Astrocyte (in vitro differentiated cells and primary cell): ENCODE results near the gene APC2. TPM values are rescaled to one million over a fixed set of nuclear protein-coding genes. Genes with fewer than 3 reads are reported as not detected.

Experiments
- DNase-seq: peaks from one replicate; pipeline ENCODE4 v3.0.0-alpha.2; 2010; ENCODE audit warnings: low read depth
- FAIRE-seq: peaks from 2 replicates; lab custom pipeline; 2011; peaks lifted over from hg19 to GRCh38; lab: Jason Lieb, UNC
- H2AFZ ChIP-seq: 2 replicates; pipeline ENCODE4 v1.6.0; 2012; ENCODE audit warnings: low read depth, low read length, inconsistent platforms
- H3K27ac ChIP-seq: 2 replicates; pipeline ENCODE4 v1.5.1; 2011; ENCODE audit warnings: low read depth, low read length, inconsistent platforms
- H3K27me3 ChIP-seq: 2 replicates; pipeline ENCODE4 v1.6.0; 2011; ENCODE audit warnings: low read length, inconsistent platforms; ENCODE audit not compliant: insufficient read depth
- H3K36me3 ChIP-seq: 2 replicates; pipeline ENCODE4 v1.5.1; 2011; ENCODE audit warnings: low read length, inconsistent platforms; ENCODE audit not compliant: insufficient read depth
- H3K4me1 ChIP-seq: 2 replicates; pipeline ENCODE4 v1.5.1; 2011; ENCODE audit warnings: low read length, inconsistent platforms; ENCODE audit not compliant: insufficient read depth
- H3K4me2 ChIP-seq: 2 replicates; pipeline ENCODE4 v1.6.0; 2012; ENCODE audit warnings: low read length, inconsistent platforms
- H3K4me3 ChIP-seq: 2 replicates; pipeline ENCODE4 v1.5.1; 2011; ENCODE audit warnings: low read depth, mild to moderate bottlenecking, low read length, inconsistent platforms; ENCODE audit not compliant: insufficient read depth
- H3K79me2 ChIP-seq: 2 replicates; pipeline ENCODE4 v1.6.0; 2012; ENCODE audit warnings: mild to moderate bottlenecking, low read length, inconsistent platforms; ENCODE audit not compliant: insufficient read depth
- H3K9ac ChIP-seq: 2 replicates; pipeline ENCODE4 v1.6.0; 2012; ENCODE audit warnings: mild to moderate bottlenecking, low read length, inconsistent platforms
- H3K9me3 ChIP-seq: 2 replicates; pipeline ENCODE4 v1.5.1; 2012; ENCODE audit warnings: low read depth, mild to moderate bottlenecking, low read length, inconsistent platforms; ENCODE audit not compliant: insufficient read depth
- H4K20me1 ChIP-seq: 2 replicates; pipeline ENCODE4 v1.6.0; 2012; ENCODE audit warnings: low read length, inconsistent platforms; ENCODE audit not compliant: insufficient read depth
- H3K27ac Mint-ChIP-seq: one replicate; pipeline ENCODE4 v1.8.0; 2021; ENCODE audit warnings: mild to moderate bottlenecking, mixed read lengths; ENCODE audit not compliant: unreplicated experiment
- H3K27me3 Mint-ChIP-seq: one replicate; pipeline ENCODE4 v1.8.0; 2021; ENCODE audit warnings: low read depth, mixed read lengths; ENCODE audit not compliant: unreplicated experiment
- H3K36me3 Mint-ChIP-seq: one replicate; pipeline ENCODE4 v1.8.0; 2021; ENCODE audit warnings: low read depth, mixed read lengths; ENCODE audit not compliant: unreplicated experiment
- H3K4me1 Mint-ChIP-seq: one replicate; pipeline ENCODE4 v1.8.0; 2021; ENCODE audit warnings: low read depth, mixed read lengths; ENCODE audit not compliant: unreplicated experiment
- H3K4me3 Mint-ChIP-seq: one replicate; pipeline ENCODE4 v1.8.0; 2021; ENCODE audit warnings: mild to moderate bottlenecking, moderate library complexity, mixed read lengths; ENCODE audit not compliant: unreplicated experiment
- H3K9me3 Mint-ChIP-seq: one replicate; pipeline ENCODE4 v1.8.0; 2021; ENCODE audit warnings: mild to moderate bottlenecking, mixed read lengths; ENCODE audit not compliant: unreplicated experiment
- EZH2 ChIP-seq: IDR thresholded peaks from 2 replicates; pipeline ENCODE4 v1.6.1; 2012; ENCODE audit warnings: mild to moderate bottlenecking, low read length, inconsistent platforms; ENCODE audit not compliant: insufficient read depth
- total RNA-seq: library from RNA; stranded (reverse); gene quantifications from 2 replicates; pipeline ENCODE4 v1.2.1, GENCODE V29; 2021
- TF ChIP-seq, protein P1 (sequence below): IDR thresholded peaks from 2 replicates; pipeline ENCODE4 v1.5.1; 2011; ENCODE audit warnings: low read depth, mild to moderate bottlenecking, inconsistent platforms, low read length, moderate library complexity; ENCODE audit not compliant: insufficient read depth

The APC2 gene
- total RNA-seq, 1 donor from 2014 or later = 7.1 TPM

- Mint-ChIP-seq H3K4me1 (peaks cover 10% of the 10 kb centered on the region), H3K27ac (peak overlapping the region; percentile 34), H3K4me3 (peak overlapping the region; percentile 62), H3K36me3 (peaks cover 10% of the 10 kb centered on the region), H3K27me3 (peaks cover 22% of the 10 kb centered on the region), H3K9me3 (no peaks in the 10 kb centered on the region)
- Histone ChIP-seq H4K20me1 (peaks cover 64% of the 10 kb centered on the region), H3K79me2 (peaks cover 20% of the 10 kb centered on the region), H3K4me2 (peak overlapping the region; percentile 78), H3K36me3 (peaks cover 20% of the 10 kb centered on the region), H3K4me1 (peaks cover 8% of the 10 kb centered on the region), H3K27ac (no peak overlapping the region), H3K9me3 (no peaks in the 10 kb centered on the region), H3K27me3 (peaks cover 18% of the 10 kb centered on the region), H3K4me3 (peak overlapping the region; percentile 32), H2AFZ (no peak overlapping the region), H3K9ac (peak overlapping the region; percentile 20)
- no peak for DNase-seq
- FAIRE-seq = no peak
- TF ChIP-seq, protein P1, sequence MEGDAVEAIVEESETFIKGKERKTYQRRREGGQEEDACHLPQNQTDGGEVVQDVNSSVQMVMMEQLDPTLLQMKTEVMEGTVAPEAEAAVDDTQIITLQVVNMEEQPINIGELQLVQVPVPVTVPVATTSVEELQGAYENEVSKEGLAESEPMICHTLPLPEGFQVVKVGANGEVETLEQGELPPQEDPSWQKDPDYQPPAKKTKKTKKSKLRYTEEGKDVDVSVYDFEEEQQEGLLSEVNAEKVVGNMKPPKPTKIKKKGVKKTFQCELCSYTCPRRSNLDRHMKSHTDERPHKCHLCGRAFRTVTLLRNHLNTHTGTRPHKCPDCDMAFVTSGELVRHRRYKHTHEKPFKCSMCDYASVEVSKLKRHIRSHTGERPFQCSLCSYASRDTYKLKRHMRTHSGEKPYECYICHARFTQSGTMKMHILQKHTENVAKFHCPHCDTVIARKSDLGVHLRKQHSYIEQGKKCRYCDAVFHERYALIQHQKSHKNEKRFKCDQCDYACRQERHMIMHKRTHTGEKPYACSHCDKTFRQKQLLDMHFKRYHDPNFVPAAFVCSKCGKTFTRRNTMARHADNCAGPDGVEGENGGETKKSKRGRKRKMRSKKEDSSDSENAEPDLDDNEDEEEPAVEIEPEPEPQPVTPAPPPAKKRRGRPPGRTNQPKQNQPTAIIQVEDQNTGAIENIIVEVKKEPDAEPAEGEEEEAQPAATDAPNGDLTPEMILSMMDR = peak; percentile 40
- TF ChIP-seq EZH2 = no peak
These were observed 4.6 kb upstream of the APC2 start for GRCh38 chr19:1445185-1445931.

DNA sequence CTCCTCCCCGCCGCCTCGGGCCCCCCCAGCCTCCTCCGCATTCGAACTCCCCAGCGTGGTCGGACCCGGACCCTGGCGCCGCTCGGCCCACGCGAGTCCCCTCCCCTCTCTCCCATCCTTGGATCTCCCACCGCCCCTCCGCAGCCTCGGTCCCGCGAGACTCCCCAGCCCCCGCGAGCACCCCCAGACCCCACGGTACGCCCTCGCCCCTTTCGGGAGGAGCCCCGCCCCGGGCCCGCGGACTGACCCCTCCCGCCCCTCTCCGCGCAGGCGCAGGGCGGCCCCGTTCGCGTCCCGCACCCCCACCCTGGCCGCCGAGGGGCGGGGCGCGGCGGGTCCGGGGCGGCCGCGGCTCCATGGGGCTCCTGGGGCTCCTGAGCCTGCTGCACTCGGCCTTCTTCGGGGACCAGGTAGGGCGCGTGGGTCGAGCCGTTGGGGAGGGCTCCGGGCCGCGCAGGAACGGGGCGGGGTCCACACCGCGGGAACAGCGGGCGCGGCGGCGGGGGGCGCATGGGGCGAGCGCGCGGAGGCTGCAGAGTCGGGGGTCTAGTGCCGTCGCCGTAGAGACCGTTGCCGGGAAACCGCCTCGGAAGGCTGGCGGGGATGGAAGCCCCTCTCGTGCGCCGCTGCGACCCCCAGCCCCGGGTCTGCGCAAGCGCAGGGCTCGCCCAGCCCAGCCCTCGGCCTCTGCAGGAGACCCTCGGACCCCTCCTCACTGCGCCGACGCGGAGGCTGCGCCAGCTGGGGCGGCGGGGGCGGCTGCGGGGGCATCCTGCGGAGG, 3.8 kb upstream of the APC2 start:
- Mint-ChIP-seq H3K4me3 (no peak overlapping the region), H3K27me3 (peaks cover 30% of the 10 kb centered on the region), H3K36me3 (peaks cover 12% of the 10 kb centered on the region), H3K27ac (no peak overlapping the region), H3K4me1 (peaks cover 6% of the 10 kb centered on the region), H3K9me3 (no peaks in the 10 kb centered on the region)
- H3K4me2 ChIP-seq = peak overlapping the region; percentile 78
- peaks cover 12% of the 10 kb centered on the region for H3K36me3 ChIP-seq
- H2AFZ ChIP-seq = no peak overlapping the region
- H4K20me1 ChIP-seq = peaks cover 64% of the 10 kb centered on the region
- peaks cover 12% of the 10 kb centered on the region for H3K79me2 ChIP-seq
- no peaks in the 10 kb centered on the region for H3K9me3 ChIP-seq
- no peak for FAIRE-seq
- no peak overlapping the region for H3K9ac ChIP-seq
- no peak for DNase-seq
- H3K4me1 ChIP-seq = peaks cover 6% of the 10 kb centered on the region
- TF ChIP-seq, protein P1 = no peak
- TF ChIP-seq EZH2 = no peak
- no peak overlapping the region for H3K27ac ChIP-seq
- H3K4me3 ChIP-seq = no peak overlapping the region
- peaks cover 25% of the 10 kb centered on the region for H3K27me3 ChIP-seq
